NCI-H1436 (cell line): ENCODE data around the gene SRXN1.

Source experiments
- DNase-seq: peaks from one replicate; lab custom pipeline; 2025; lab: John Stamatoyannopoulos, UW

The SRXN1 gene

DNA sequence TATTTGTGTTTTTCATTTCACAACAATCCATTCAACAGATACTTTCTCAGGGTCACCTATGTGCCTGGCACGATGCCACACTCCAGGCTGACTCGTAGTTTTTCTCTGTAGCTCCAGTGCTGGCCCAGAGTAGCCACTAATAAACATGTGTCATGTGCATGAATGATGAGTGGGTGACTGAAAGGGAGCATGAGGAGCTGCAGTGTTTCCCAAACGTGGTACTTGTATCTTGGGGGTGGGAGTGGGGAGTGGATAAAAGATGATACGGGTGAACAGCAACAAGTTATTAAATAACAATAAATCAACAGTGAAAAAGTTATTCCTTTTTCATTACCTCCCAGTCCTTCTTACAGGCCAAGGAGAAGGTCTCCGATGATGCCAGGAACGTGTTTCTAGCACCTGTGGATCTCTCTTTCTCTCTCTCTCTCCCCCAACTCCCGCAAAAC is 17.1 kb downstream of the SRXN1 start:
- no peak for DNase-seq

DNA sequence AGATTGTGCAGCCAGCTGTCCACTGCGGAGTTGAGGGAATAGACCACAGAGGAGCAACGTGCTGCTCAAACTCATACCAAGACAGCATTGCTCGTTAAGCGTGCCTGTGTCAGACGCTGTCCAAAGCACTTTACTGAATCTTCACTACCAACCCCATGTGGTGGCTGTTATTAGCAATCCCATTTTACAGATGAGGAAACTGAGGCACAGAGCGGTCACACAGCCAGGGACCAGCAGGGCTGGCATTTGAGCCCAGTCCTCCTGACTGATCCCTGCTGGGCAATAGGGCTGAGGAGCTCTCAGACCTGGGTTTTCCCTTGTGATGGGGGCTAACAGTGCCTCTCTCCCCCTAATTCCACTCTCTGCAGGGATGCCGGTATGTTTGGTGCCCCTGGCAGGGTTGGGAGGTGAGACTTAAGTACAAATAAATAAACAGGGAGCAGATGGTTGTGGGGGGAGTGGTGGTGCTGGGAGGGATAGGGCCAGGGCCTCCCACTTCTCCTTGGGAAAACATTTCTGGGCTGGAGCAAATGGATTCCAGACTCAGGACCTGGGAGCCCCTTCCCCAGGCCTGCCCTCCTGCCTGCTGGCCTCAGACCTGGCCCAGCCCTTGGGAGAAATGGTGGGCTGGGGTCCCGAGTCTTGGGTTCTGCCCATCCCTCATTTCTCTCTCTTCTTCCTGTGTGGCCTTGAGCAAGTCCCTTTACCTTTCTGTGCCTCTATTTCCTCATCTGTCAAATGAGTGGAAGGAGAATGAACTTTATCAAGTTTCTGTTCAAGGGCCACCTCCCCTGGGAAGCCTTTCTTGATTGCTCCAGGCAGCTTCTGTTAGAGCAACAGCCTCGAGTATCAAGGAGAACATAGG is 17.7 kb downstream of the SRXN1 start:
- DNase-seq = no peak

DNA sequence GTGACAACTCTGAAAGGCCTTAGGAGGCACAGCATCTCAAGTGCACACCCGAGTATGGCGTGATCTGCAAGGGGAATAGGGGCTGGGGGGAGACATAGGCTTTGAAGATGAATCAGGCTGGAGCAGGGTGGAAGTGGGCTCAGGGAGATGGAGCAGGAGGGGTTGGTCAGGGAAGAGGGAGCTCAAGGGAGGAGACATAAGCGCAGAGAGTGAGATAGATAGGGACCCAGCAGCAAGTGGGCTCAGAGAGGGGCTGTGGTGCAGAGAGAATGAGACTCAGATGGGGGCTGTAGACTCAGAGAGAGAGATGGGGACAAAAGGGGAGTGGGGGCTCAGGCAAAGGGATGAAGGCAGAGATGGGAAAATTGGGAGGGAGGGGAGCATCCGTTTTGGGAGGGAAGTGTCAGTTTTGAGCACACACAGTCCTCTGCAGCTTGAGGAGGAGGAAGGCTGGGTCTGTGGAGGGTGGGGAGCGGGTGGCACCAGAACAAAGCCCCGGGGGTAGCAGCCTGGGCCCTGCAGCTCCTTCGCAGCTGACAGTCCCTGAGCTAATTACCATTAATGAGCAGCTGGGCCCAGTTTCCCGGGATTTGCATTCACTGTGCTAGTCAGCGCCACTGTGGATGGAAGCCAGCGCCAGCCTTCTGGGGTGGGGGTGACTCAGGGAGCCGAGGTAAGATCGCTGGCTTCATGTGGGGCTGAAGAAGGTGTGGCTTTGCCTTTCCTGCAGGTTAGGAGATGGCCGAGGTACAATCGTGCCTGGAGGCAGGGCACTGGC is 18.7 kb downstream of the SRXN1 start:
- no peak for DNase-seq

DNA sequence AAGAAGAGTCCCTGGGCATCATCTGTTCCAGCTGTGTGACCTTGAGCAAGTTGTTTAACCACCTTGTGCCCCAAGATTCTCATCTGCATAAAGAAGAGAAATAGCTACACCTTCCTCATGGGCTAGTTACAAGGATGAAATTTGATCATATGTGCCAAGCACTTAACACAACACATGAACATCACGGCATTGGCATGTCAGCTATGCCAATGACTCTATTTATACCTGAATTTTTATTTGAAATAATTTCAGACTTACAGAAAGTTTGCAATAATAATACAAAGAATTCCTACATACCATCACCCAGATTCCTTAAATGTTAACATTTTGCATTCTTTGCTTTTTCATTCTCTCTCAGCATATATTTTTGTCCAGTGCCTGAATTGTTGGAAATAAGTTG is 21.9 kb downstream of the SRXN1 start:
- no peak for DNase-seq

DNA sequence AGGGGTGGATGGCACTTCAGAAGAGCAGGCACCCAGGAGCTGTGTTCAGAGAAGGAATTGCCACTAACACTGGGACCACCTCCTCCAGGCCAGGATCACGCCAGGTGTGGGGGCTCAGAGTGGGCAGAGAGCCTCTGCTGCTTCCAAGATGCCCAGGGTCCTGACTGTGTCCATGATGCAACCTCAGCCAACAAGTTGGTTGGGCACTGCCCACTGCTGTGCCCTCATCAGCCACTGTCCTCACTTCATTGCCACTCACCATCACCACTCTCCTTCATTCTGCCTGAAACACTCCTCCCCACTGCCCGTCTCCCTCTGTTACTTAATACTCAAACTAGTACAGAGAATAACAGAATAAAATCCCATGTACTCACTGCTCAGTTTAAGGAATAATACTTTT is 26.4 kb downstream of the SRXN1 start:
- no peak for DNase-seq

DNA sequence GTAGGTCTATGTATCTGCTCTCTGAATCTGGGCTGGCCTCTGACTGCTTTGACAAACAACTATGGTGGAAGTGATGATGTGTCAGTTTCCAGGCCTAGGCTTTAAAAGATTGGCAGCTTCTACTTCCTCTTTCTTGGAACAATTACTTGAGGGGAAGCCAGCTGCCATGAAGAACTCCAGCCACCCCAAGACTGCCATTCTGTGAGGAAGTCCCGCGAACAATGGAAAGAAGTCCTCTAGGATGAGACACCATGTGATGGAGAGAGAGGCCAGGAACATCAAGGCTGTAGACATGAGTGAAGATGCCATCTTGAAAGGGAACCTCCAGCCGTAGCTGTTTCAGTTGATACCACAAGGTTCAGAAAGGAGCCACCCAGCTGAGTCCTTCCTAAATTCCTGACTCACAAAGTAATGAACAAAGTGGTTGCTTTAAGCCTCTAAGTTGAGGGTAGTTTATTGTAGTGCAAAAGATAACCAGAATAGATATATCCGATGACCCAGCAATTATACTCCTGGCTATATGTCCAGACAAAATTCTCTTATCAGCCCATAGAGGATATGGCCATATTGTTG is 27.6 kb downstream of the SRXN1 start:
- no peak for DNase-seq

DNA sequence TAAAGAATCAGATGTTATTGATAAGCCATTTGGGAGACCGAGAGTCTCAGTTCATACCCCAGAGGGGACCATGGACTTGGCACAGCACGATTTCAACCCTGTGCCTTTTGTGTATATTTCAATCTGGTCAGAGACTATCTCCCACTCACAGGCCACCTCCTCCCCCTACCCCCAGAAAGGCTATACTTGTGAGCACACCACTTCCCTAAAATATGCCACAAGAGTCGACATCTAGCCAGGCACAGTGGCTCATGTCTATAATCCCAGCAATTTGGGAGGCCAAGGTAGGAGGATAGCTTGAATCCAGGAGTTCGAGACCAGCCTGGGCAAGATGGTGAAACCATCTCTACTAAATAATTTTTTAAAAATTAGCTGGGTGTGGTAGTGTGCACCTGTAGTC is 29.3 kb downstream of the SRXN1 start:
- no peak for DNase-seq

DNA sequence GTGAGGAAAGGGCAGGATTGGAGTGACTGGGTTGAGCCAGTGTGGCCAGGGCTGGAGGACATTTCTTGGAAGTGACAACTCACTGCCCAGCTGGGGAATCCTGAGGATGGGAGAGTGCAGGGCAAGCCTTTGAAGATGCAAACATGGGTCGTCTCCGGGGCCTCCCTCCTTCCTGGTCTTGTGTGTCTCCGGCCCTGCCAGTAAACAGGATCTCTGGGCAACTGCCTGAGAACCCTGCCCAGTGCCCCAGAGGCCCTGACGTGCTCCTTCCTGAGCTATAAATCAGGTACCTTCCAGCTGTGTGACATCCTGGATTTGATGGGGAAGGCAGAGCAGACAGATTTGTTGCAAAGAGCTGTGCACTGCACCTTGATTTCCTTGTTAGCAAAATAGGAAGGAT is 30.0 kb downstream of the SRXN1 start:
- DNase-seq = no peak

DNA sequence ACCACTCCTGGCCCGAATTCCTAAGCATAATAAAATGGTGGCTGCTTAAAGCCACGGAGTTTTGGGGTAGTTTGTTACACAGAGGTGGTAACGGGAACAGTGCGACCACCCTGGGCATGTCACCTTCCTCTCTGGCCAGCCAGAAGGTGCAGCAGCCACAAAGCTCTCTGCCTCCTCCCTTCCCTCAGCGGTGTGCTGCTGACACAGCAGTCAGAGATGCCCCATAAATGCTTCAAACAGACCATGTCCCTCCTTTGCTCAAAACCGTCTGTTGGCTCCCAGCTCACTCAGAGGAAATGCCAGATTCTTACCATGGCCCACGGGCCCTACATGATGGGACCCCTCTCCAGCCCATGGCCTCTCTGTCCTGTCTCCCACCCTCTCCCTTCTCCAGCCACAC is 30.8 kb downstream of the SRXN1 start:
- DNase-seq = no peak

DNA sequence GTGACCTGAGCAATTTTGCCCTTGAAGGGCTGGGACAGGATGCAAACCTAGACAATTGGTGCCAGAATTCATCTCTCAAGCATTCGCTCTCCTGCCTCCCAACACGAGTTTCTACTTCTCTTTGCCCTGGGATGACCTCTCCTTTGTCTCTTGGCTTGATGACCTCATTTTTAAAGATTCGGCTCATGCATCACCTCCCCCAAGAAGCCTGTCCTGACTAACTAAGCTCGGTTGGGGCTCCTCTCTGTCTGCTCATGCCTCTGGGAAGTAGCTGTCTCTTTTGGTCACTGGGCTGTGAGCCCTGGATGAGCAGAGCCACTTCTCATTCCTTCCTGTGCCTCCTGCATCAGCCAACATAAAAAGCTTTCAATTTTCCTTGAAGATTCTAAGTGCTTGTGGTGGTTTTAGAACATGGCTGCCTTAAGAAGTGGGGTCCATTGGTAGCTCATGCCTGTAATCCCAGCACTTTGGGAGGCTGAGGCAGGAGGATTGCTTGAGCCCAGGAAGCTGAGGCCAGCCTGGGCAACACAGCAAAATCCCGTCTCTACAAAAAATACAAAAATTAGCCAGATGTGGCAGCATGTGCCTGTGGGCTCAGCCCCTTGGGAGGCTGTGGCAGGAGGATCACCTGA is 31.8 kb downstream of the SRXN1 start:
- no peak for DNase-seq

DNA sequence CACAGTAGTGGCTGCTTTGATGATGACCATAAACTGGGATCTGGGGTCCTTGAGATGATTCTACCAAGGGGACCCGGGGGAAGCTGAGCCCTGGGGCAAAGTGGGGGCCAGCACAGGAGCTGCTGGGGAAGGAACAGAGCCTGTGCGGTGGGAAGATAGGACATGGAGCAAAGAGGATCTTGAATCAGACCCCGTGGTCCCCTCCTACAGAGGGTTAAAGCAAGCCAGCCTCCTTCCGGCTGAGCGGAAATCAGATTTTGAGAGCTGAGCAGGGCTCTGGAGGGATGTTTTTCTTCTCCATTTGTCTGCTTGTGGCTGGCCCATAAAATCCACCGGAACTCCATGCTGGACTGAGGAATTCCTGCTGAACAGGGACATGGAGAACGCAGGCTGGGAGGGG is 32.8 kb downstream of the SRXN1 start:
- no peak for DNase-seq

DNA sequence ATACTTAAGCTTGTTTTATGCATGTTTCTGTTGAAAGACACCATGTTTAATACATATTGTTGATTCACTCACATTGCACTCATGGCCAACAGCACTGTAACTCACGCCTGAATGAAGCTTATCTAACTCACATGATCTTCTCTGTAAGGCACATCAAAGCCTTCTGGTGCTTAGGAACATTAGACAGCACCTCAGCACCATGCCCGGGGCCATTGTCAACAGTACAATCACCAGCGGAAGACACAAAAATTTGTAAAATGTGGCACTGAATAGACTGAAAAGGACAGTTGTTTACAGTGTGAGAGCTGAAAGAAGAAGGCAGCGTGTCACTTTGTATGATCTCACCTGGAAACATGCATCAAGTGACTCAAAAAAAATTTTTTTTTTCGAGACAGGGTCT is 34.0 kb downstream of the SRXN1 start:
- no peak for DNase-seq

DNA sequence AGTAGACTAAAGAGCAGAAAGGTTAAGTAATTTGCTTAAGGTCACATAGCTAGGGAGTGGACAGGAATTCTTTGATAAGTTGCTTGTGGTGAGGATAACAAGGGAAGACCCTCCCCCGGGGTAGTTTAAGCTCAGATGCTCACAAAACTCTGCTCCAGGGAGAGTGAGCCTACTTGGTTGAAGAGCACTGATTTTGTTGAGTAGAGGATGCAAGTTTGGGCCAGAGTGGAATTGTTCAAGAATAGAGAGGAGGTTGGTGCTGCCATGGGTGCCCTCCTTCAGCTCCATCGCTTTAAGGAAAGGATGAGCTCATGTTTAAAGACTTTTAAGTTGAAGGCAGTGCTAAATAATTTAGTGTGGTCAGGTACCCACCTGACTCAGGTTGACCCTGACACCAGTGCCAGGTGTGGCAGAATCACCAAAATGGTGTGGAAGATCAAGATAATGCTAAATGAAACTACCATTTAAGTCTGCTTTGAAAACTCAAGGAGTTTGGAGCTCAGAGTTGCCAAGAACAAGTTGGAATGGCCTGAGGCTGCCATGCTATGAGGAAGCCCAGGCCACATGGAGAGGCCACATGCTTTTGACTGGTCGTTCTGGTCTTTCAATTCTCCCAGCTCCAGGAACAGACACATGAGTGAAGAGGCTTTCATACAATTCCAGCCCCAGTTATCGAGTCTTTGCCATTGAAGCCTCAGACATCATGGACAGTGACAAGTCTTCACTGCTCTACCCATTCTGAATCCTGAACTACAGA is 34.9 kb downstream of the SRXN1 start:
- DNase-seq = no peak

DNA sequence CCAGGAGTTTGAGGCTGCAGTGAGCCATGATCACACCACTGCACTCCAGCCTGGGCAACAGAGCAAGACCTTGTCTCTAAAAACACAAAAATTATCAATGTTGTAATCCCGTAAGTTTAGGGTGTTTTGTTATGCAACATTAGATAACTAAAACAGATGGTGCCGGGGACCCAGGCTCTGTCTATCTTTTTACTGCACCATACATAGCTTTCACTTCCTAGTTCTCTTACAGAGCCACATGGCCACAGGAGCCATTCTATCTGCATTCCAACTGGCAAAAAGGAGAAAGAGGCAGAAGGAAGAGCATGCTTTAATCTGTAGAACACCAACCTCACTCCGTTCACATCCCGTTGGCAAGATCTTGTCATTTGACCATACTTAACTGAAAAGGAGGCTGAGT is 37.5 kb downstream of the SRXN1 start:
- DNase-seq = no peak

DNA sequence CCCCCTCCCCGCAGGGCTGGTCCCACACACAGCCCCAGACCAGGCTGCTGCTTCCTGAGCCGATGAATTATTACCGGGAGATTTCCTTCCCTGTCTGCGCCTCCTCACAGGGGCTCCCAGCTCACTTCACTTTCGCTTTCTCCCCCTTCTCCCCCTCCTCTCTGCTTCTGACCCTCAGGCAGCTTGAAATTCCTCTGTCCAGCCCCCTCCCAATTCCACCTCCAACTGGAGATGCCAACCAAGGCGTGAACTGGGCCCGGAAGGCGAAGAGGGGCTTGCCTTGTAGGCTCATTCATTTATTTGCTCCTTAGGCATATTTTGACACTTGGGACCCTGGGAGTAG is 41.2 kb downstream of the SRXN1 start:
- no peak for DNase-seq

DNA sequence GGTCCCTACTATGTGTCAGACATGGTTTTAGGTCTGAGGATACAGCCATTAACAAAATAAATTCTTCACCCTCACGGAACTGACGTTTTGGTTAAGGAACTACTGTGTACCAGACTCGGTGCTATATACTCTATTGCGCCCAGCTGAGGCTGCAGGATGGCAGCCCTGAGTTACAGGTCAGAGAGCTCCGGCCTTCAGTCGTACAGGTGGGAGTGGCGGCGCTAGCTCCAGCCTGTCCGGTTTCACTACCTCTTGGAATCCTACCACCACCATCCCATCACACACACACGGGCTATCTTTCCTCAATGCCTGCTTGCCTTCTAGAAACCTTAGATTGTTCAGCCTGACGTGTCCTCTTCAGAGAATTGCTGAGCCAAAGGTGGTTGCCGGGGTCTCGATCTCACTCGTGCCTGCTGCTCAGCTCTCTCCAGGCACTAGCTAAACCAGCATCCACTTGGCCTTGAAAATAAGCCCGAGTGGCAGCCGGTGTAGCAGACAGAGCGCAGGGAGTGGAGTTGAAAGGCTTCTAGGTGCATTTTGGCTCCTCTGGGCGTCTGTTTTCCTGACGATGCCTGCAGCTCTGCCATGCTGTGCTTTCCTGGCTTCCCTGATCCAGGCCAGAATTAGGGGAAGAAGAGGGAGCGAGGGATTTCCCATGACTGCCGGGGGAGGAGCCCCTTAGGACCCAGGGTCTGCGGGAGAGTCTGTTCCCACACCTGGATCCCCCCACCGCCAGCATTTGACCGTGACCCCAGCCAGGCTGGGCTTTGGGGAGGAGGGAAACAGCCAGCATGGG is 41.8 kb downstream of the SRXN1 start:
- no peak for DNase-seq

DNA sequence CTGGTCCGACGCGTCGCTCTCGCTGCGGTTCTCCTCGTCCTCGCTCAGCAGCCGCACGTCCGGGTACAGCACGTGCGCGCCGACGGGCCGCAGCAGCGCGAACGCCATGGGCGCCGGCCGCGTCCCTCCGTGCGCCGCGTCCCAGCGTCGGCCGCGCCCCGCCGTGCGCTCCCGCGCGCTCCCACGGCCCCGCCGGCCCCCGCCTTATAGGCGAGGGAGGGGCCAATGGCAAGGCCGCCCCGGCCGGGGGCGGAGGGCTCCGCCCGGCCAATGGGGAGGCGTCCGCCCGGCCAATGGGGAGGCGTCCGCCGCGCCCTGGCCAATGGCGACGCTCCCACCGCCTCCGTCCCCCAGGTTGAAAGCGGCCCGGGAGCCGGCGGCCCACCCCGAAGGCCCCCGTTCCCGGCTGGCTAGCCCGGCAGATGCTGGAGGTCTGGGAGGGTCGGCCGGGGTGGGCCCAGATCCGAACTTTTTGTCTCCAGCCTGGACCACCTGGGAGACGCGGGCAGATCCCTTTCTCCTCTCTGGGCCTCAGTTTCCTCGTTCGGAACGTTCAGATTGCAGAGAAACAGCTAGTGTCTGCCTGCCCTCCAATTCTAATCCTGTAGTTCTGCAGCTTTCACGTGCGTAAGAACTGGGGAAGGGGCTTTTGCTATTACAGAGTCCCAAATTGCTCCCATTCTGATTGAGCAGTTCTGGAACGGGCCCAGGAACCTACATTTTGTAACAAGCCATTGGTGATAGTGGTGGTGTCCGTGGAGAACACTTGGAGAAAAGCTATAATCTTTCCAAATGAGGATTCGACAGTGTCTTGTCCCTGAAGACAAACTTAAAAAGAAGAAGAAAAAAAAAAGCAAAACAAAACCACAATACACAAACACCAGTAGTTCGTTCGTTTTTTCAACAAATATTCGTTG is 42.6 kb downstream of the SRXN1 start, which contains the start of gene TCF15:
Gene TCF15, minus strand, starts transcription at position 180 of the 917 bp plus-strand sequence. Its CDS starts 72 bp downstream, at position 108.
- no peak for DNase-seq

DNA sequence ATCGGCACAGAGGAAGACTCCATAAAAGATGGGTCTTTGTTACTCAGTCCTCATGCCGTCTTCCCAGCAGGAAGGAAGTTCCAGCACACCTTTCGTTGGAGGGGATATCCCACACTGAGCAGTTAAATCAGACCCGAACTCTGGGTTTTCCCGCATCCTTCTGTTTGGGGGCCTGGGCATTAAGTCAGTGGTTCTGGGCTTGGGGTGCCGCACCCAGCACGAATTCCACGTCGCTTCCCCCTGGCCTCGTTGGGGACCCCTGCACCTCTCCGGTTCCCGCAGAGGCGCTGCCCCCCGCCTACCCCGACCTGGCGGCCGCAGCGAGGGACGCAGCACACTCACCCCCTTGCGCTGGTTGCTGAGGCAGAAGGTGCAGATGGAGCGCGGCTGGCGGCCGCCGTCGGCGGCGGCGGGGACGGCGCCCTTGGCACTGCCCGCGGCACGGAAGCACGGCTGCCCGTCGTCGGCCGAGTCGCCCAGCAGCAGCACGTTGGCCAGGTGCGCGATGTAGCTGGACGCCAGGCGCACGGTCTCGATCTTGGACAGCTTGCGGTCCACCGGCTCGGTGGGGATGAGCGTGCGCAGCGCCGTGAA is 43.5 kb downstream of the SRXN1 start:
- DNase-seq = no peak

DNA sequence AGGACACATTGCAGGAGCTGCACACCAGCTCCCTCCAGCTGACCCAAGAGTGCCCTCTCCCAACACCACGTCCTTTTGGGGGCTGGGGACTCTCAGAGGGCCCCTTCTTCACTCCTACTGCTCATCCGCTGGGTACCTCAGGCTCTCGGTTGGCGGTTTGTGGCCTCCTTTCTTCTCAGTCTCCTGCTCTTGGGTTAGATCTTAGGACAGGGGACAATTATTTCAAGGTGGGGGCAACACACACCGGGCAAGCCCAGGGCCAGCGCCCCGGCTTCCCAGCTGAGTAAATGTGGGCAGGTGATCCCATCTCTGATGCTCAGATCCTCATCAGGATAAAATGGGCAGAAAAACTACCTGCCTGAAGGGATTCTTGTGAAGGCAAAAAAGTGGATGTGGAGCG is 44.0 kb downstream of the SRXN1 start:
- no peak for DNase-seq
